ENCODE data around the gene ZP1.

ZP1 gene

DNA sequence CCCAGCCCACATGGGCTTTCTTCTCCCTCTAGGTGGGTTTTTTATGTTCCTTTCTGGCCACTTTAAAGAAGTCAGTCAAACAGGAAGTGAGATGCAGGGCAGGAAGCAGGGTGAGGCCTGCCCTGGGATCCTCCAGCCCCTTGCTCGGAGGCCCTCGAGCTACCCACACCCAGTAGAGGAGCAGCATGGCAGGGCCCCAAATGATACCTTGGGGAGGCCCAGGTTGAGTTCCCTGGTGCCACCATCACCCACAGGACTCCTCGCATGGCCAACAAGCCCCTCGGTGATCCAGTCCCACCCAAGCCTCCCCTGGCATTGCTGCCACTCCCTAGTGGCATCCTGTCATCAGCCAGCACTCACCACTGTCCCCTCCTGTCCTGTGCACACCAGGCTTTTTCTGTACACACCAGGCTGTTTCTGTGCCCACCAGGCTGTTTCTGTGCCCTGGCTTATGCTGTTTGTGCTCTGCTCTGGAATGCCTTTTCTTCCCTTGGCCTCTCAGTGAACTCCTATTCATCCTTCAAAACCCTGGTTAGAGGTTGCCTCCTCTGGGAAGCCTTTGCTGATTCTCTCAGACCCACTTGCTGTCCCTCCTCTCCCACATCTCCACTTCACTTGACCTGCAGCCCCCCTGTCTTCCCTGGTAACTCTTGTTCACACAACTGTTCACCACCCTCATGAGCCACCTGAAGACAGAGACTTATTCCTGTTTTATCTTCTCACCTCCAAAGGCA, 8.4 kb upstream of the ZP1 start:
- no peak for DNase-seq (ENCODE audit: low read depth in 3 of 3, low spot score in 1 of 3)

DNA sequence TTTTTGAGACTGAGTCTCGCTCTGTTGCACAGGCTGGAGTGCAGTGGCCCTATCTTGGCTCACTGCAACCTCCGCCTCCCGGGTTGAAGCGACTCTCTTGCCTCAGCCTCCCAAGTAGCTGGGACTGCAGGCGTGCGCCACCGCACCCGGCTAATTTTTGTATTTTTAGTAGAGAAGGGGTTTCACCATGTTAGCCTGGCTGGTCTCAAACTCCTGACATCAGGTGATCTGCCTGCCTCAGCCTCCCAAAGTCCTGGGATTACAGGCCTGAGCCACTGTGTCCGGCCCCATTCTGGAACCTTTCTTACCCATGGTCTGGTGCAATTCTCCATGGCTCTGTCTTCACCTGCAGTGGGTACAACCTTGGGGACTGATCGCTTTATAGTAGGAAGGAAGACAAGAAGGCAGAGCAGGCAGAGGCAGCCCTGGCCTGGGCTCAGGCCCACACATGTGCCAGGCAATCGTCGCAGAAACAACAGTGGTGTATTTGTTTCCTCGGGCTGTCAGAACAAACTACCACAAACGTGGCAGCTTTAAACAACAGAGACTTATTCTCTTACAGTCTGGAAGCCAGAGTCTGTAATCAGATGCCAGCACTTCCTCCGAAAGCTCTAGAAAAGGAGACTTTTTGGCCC, 7.6 kb upstream of the ZP1 start:
- no peak for DNase-seq (ENCODE audit: low read depth in 3 of 3, low spot score in 1 of 3)

DNA sequence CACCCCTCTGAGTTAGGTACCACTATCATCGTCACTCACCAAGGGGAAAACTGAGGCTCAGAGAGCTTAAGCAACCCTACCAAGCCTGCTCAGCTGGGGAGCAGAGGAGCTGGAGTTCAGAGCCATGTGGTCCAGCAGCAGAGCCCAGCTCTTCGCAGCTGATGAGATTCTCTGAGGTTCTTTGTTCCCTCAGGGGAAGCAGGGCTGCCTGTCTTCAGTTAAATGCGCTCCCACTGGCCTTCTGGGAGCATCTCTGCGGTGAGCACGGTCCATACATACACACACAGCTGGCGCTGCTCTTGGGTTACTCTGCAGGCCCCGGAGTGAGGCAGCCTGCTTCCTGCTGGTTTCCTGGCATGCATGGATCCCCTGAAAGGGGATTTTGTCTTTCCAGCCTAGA, 6.4 kb upstream of the ZP1 start:
- no peak for DNase-seq (ENCODE audit: low read depth in 3 of 3, low spot score in 1 of 3)

DNA sequence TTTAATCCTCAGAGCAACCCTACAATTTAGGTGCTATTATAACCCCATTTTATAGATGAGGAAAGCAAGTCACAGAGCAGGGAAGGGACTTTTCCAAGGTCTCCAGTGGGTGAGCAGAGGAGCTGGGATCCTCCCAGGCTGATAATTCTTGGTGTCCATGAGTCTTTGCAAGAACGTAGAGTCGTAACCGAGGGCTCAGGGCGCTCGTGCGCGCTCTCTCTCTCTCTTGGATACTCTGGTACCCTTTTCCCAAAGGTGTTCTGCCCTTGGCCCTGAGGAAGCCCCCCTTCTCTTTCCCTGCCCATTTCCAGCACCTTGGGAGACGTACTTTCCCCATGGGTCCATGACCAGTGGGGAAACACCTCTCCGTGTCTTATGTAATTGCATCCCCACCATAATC, 5.2 kb upstream of the ZP1 start:
- DNase-seq (ENCODE audit: low read depth in 3 of 3, low spot score in 1 of 3), result no peak

DNA sequence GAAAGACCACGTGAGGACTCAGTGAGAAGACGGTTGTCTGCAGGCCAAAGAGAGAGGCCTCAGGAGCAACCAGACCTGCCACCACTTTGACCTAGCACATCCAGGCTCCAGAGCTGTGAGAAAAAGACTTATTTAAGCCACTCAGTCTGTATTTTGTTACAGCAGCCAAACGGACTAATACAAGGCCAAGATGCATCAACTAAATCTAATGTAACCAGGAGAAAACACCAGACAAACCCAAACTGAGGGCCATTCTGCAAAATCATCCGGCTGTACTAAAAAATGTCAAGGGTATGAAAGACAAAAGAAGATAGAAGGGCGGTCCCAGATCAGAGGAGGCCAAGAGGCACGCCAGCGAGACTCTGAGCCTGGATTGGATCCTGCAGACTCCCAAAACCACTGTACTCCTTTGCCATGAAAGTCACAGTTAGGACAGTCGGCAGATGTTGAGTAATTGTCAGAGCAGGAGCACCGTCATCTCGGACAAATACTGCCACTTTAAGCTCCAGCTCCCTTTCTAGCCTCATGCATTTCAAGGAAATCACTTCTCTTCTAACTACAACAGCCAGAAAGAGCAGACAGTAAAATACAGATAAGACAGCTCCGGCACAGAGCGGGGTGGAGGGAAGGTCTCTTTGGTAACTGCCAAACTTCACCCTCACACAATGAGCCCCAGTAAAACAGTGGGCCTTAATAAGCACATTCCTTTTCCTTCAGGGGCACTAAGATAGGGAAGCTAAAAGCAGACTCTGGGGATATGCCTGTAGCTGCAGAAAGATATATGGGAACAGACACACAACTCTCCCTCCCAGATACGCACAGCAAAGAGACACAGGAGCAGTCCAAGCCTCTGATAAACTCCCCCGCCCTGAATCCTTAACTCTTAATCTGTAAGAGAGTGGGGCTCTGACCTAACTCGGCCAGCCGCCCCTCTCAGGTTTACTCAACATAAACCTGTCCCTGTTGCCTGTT, 3.5 kb upstream of the ZP1 start:
- DNase-seq (ENCODE audit: low read depth in 3 of 3, low spot score in 1 of 3), result no peak

DNA sequence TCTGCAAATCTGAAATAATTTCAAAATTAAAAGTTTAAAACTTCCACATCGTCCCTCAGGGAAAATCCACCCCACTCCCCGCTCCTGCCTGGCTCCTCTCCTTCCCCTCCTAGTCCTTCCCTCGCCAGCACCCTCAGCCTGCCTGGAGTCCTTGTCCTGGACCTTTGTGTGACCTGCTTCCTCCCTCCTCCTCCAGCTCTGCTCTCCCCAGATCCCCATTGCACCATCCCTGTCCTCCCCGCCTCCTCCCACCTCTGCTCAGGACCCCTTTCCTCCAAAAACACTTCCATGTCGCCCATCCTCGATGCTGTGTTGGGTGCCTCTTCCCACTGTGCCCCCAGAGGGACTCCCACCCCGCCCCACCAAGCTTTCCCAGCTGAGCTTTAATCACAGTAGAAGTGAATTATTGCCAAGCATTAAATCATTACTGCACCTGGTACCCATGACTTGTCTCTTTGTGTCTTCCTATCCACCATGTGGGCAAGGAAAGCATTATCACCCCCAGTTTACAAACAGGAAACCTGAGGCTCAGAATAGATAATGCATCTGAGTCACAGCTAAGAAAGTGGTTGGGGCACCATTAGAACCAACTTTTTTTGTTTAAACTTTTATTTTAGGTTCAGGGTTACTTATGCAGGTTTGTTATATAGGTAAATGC, 2.4 kb upstream of the ZP1 start:
- no peak for DNase-seq (ENCODE audit: low read depth in 3 of 3, low spot score in 1 of 3)

DNA sequence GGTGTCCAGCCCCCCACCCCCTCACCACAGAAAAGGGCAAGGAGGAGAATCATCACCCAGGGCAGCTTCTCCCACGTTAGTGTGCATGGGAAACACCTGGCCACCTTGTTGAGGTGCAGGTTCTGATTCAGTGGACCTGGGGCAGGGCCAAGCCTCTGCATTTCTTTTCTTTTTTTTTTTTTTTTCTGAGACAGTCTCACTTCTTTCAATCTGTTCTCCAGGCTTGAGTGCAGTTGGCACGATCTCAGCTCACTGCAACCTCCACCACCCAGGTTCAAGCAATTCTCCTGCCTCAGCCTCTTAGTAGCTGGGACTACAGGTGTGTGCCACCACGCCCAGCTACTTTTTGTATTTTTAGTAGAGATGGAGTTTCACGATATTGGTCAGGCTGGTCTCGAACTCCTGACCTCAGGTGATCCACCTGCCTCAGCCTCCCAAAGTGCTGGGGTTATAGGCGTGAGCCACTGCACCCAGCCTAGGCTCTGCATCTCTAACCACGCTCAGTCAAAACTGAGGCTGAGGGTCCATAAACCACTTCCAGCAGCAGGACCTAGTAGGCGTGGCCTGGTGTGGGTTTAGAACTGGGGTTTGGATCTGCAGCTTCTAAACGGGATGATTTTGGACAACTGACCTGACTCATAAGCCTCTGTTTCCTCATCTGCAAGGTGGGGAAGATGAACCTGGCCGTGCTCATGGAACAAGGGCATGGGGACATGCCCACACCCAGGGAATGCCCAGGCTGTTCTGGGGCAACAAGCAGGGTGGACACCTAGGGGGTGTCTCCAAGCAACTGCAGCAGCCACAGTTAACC, 734 bp downstream of the ZP1 start:
- DNase-seq (ENCODE audit: low read depth in 3 of 3, low spot score in 1 of 3), result no peak

DNA sequence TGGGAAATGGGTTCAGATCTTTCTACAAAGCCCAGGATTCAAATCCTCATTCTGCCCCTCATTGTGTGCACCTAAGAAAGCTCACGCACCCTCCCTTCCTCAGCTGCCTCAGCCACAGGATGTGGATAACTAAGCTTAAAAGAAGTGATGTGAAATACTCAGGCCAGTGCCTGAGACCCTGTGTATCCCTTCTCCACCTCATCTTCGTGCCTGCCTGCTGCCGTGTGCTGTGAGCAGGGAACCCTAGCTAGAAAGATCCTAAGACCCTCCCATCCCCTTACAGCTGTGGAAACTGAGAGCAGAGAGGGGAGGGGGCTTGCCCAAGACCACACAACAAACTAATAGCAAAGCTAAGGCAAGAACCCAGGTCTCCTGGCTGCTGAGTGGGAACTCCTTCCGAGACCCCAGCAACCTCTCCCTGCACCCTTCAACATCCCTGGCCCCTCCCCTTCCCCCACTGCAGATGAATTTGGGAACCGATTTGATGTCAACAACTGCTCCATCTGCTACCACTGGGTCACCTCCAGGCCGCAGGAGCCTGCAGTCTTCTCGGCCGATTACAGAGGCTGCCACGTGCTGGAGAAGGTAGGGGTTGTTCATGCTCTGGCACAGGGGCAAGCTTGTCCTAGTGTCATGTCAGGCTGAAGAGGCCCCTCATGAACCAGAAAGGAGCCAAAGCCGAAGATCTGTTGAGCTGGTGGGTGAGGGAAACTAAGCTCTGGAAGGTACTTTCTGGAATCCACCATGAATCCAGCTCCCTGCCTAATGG, 1.5 kb downstream of the ZP1 start:
- no peak for DNase-seq (ENCODE audit: low read depth in 3 of 3, low spot score in 1 of 3)

DNA sequence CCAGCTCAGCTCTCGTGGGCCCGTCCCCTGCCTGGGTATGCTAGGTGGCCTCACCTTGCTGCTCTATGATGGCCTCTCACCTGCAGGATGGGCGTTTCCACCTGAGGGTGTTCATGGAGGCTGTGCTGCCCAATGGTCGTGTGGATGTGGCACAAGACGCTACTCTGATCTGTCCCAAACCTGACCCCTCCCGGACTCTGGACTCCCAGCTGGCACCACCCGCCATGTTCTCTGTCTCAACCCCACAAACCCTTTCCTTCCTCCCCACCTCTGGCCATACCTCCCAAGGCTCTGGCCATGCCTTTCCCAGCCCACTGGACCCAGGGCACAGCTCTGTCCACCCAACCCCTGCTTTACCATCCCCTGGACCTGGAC, 2.1 kb downstream of the ZP1 start:
- no peak for DNase-seq (ENCODE audit: low read depth in 3 of 3, low spot score in 1 of 3)

DNA sequence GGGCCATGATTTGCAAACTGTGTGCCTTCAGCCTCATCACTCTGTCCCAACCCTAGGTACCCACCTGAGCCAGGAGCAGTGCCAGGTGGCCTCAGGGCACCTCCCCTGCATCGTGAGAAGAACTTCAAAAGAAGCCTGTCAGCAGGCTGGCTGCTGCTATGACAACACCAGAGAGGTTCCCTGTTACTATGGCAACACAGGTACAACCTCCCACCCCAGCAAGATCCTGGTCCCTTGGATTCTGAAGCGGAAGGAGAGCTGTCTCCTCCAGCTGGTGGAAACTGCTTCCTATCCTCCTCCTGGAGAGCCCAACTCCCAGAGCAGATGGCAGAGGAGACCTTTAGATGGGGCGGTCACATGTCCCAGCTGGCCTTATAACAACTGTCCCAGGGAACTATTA, 2.9 kb downstream of the ZP1 start:
- no peak for DNase-seq (ENCODE audit: low read depth in 3 of 3, low spot score in 1 of 3)

DNA sequence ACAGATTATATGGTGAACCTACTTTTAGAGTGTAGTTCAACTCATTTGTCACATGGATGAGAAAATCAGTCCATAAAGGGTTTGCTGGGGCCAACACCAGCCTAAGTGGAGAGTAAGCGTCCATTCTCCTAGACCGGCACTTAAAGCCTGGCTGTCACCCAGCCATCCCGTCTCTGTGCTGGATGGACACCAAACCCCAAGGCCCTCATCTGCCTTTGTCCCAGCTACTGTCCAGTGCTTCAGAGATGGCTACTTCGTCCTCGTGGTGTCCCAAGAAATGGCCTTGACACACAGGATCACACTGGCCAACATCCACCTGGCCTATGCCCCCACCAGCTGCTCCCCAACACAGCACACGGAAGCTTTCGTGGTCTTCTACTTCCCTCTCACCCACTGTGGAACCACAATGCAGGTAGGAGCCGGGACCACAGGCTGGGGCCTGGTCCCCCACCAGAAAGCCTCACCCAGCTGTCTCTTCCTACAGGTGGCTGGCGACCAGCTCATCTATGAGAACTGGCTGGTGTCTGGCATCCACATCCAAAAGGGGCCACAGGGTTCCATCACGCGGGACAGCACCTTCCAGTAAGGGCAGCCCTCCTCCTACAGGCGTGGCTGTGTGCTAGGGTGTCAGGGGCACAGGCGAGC, 3.5 kb downstream of the ZP1 start:
- DNase-seq (ENCODE audit: low read depth in 3 of 3, low spot score in 1 of 3), result no peak

DNA sequence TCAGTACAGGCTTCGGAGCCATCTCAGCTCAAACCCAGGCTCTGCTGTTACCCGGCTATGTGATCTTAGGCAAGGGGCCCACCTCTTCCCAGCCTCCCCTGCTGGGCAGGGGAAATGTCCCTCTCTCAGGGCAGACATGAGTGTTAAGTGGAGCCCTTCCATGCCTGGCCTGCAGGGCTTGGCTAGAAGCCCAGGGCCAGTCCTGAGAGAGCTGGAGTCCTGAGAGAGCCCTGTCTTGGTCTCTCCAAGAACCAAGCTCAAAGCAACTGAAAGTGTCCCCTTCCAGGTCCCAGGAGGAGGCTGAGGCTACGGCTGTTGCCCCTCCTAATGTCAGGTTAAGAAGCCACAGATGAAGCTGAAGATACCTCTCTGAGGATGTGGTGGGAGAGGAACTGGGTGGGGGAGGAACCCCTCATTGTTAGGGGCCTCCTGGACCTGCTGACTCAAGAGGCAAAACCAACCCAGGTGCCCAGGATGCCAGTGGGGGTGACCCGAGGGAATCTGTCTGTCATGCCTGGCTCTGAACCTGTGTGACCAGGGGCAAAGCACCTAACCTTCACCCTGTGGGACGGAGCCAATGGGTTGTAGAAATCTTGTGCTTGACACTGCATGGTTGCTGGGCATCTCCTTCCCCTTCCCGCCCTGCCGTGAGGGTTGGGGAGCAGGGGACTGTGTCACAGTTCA, 4.2 kb downstream of the ZP1 start:
- no peak for DNase-seq (ENCODE audit: low read depth in 3 of 3, low spot score in 1 of 3)

DNA sequence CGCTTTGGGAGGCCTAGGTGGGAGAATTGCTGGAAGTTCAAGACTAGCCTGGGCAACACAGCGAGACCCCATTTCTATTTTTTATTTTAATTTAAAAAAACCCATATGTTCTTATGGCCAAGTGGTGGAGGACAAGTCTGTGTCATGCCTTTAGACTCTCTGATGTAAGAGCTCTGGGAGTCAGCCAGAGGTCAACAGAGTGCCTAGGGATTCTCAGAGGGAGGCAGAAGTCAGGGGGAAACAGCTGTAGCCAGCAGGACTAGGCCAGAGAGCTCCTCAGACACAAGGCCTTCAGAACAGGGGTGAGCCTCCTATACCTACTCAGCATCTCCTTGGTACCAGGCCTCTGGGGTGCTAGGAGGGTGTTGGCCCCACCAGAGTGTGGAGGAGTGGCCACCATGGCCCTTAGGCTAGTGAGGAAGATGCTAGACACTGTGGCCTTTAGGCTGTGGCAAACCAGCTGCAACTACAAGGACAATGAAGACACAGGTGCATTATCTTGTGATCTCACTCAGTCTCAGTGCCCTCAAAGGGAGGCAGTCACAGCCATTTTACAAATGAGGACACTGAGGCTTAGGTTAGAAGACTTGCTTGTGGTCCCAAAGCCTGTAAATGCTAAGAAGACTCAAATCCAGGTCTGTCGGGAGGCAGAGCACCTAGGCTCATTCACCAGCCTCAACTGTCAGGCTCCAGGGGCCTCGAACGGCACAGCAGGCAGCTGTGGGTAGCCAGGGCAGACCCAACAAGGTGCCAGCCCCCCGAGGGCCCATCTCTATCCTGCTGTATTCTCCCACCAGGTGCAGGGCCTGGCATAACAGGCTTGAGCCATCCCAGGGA, 5.0 kb downstream of the ZP1 start:
- DNase-seq (ENCODE audit: low read depth in 3 of 3, low spot score in 1 of 3), result no peak

DNA sequence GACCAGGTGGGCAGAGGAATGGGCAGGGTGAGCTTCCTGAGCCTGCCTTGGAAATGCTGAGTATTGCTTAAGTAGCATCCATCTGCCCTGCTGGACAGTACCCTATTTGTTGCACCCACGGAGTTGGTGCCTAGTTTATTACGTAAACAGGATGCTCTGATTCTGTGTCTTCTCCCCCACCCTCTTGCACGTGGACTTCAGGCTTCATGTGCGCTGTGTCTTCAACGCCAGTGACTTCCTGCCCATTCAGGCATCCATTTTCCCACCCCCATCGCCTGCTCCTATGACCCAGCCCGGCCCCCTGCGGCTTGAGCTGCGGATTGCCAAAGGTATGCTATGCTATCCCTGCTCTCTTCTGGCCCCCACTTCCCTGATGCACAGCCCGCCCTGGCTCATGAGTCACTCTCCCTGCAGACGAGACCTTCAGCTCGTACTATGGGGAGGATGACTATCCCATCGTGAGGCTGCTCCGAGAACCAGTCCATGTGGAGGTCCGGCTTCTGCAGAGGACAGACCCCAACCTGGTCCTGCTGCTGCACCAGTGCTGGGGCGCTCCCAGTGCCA, 5.7 kb downstream of the ZP1 start:
- no peak for DNase-seq (ENCODE audit: low read depth in 3 of 3, low spot score in 1 of 3)

DNA sequence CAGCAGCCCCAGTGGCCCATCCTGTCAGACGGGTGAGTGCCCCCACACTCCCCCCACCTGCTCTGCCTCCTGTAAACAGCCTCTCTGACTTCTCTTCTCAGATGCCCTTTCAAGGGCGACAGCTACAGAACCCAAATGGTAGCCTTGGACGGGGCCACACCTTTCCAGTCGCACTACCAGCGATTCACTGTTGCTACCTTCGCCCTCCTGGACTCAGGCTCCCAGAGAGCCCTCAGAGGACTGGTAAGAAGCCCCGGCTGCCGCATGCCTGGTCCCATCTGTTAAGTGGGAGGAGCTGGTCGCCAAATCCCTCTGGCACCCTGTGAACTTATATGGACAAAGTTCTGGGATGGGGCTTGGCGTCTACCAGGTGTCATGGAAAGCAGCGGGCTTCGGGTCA, 6.2 kb downstream of the ZP1 start:
- DNase-seq (ENCODE audit: low read depth in 3 of 3, low spot score in 1 of 3), result no peak

DNA sequence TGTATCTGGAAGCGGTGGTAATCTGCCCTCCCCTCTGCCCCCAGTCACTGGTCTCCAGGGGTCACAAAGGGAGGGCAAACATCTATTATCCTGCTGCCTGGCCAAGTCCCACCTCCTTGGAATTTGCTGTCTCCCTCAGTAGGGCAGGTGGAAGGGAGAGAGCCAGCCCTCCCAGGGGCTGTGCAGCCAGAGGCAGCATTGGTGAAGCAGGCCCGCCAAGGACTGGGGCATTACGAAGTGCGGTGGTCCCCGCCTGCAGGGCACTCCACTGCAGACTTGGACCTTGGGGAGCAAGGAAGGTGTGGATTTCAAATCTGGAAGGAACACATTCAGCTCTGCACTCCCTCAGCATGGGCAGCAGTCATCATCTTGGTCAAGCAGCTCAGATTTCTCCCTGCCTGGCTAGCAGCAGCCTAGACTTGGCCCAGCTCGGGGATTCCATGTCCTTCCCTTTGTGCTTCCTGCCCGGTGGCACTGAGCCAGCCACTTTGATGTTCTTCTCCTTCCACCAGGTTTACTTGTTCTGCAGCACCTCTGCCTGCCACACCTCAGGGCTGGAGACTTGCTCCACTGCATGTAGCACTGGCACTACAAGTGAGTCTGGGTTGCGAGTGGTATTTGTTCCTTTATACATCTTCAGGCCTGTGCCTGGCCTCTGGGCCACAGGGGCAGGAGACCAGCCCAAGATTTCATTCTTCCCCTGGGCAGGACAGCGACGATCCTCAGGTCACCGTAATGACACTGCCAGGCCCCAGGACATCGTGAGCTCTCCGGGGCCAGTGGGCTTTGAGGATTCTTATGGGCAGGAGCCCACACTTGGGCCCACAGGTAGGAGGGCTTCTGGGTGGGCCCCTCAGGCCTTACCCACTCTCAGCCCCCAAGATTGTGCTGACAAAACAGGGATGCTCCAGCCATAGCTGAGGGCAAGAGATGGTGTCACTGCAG, 7.4 kb downstream of the ZP1 start:
- no peak for DNase-seq (ENCODE audit: low read depth in 3 of 3, low spot score in 1 of 3)
